ENCODE results near the gene TMEM100. TPM values are rescaled to one million over a fixed set of nuclear protein-coding genes. Genes with fewer than 3 reads are reported as not detected.
A peak's percentile ranks its signal among the peaks of the same experiment; 100 is the strongest.
"Not testable (repeated sequence)": the region's sequence is repeated elsewhere in the genome, so short reads cannot be mapped to it uniquely, and the experiment has no call there.

The TMEM100 gene
- total RNA-seq, 2 experiments from 2014 or later = not detected

GRCh38 chr17:55673743-55674506, 48.7 kb downstream of the TMEM100 start:
- H3K36me3 Mint-ChIP-seq (ENCODE audit: low read depth) = no peaks in the 10 kb centered on the region

DNA sequence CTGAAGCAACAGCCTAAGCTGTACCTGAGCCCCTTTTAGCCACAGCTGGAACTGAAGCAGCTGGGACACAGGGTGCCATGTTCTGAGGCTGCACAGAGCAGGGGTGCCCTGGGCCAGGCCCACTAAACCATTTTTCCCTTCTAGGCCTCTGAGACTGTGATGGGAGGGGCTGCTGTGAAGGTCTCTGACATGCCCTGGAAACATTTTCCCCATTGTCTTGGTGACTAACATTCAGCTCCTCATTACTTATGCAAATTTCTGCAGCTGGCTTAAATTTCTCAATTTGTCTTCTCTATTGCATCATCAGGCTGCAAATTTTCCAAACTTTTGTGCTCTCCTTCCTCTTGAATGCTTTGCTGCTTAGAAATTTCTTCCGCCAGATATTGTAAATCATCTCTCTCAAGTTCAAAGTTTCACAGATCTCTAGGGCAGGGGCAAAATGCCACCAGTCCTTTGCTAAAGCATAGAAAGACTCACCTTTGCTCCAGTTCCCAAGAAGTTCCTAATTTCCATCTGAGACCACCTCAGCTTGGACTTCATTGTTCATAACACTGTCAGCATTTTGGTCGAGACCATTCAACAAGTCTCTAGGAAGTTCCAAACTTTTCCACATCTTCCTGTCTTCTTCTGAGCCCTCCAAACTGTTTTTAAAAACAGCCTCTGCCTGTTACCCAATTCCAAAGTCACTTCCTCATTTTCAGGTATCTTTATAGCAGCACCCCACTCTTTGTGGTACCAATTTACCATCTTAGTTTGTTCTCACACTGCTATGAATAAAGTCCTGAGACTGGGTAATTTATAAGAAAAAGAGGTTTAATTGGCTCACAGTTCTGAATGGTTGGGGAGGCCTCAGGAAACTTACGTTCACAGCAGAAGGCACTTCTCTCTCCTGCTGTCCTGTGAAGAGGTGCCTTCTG, 49.8 kb downstream of the TMEM100 start:
- Mint-ChIP-seq H3K4me1 (ENCODE audit: low read depth) (peaks cover 4% of the 10 kb centered on the region), H3K9me3 (peaks cover 4% of the 10 kb centered on the region), H3K4me3 (no peak overlapping the region), H3K27me3 (peaks cover 28% of the 10 kb centered on the region), H3K36me3 (ENCODE audit: low read depth) (no peaks in the 10 kb centered on the region), H3K27ac (peak overlapping the region; percentile 35)
- intact Hi-C loops (cut with micrococcal nuclease) = no loop called here
- CTCF ChIA-PET = no interaction called here
- DNase-seq = peak; percentile 2
- ATAC-seq = no peak
- TF ChIP-seq CTCF (IDR thresholded peaks at IDR 0.05) = no peak
- POLR2A ChIA-PET = no interaction called here

More at GRCh38 chr17:55673743-55674506, 48.7 kb downstream of the TMEM100 start:
- Mint-ChIP-seq H3K9me3 (peaks cover 4% of the 10 kb centered on the region), H3K27me3 (peaks cover 30% of the 10 kb centered on the region), H3K27ac (no peak overlapping the region), H3K4me3 (no peak overlapping the region), H3K4me1 (ENCODE audit: low read depth) (peaks cover 4% of the 10 kb centered on the region)
- no peak for DNase-seq
- CTCF ChIA-PET = no interaction called here
- POLR2A ChIA-PET = no interaction called here
- TF ChIP-seq CTCF (IDR thresholded peaks at IDR 0.05) = no peak
- no peak for ATAC-seq
- intact Hi-C loops (cut with micrococcal nuclease) = no loop called here

- H3K27me3 Mint-ChIP-seq = peaks cover 27% of the 10 kb centered on the region
- DNase-seq; POLR2A ChIA-PET; H3K36me3 Mint-ChIP-seq (ENCODE audit: low read depth); H3K4me1 Mint-ChIP-seq (ENCODE audit: low read depth); intact Hi-C loops (cut with micrococcal nuclease); H3K27ac Mint-ChIP-seq; H3K4me3 Mint-ChIP-seq; H3K9me3 Mint-ChIP-seq; CTCF ChIA-PET; ATAC-seq: not testable (repeated sequence)
These were observed 50.7 kb downstream of the TMEM100 start for GRCh38 chr17:55672010-55672409.

Other genes with a start within 250 kb of the TMEM100 start
- not detected for gene SMIM36, start 211.4 kb downstream of the TMEM100 start, total RNA-seq
- gene PCTP, start 28.2 kb upstream of the TMEM100 start, total RNA-seq = 1 to 10 TPM; 6.6 to 7.7 TPM

Measured in activated CD8-positive, alpha-beta T cell treated with anti-CD3 and anti-CD28 coated beads for 36 hours (primary cell).